Spleen (tissue), 11 donors: ENCODE data around the gene BANF2. TPM values are rescaled to one million over a fixed set of nuclear protein-coding genes. Genes with fewer than 3 reads are reported as not detected.

Experiments
- DNase-seq: peaks from one replicate; pipeline ENCODE4 v3.0.0-alpha.2; 2020
- H3K27ac ChIP-seq, 8 donors: fragments of 200-600 bp; sonication (generic) in 7 of 8; 1 replicate in 4 of 8; 2 replicates in 4 of 8; pipeline versions ENCODE4 v1.5.0 to v1.8.0; 2016 to 2021; ENCODE audit warnings: inconsistent platforms in 4 of 8, mild to moderate bottlenecking in 4 of 8, moderate library complexity in 1 of 8
- H3K27me3 ChIP-seq, 7 donors: fragments of 200-600 bp; sonication (generic) in 6 of 7; replicated peaks in 1 of 7; 1 replicate in 4 of 7; 2 replicates in 3 of 7; pipeline versions ENCODE4 v1.5.0 to v1.8.0; 2016 to 2021; ENCODE audit warnings: inconsistent platforms in 3 of 7, mild to moderate bottlenecking in 1 of 7
- H3K36me3 ChIP-seq, 6 donors: fragments of 200-600 bp; sonication (generic) in 5 of 6; 1 replicate in 4 of 6; 2 replicates in 2 of 6; pipeline versions ENCODE4 v1.5.0 to v1.8.0; 2016 to 2021; ENCODE audit warnings: inconsistent platforms in 2 of 6
- H3K4me1 ChIP-seq, 6 donors: fragments of 200-600 bp; sonication (generic) in 5 of 6; 1 replicate in 3 of 6; 2 replicates in 3 of 6; pipeline versions ENCODE4 v1.5.0 to v1.8.0; 2016 to 2021; ENCODE audit warnings: inconsistent platforms in 3 of 6
- H3K4me3 ChIP-seq, 8 donors: fragments of 200-600 bp; sonication (generic) in 7 of 8; 1 replicate in 4 of 8; 2 replicates in 4 of 8; pipeline versions ENCODE4 v1.5.0 to v1.8.0; 2016 to 2021; ENCODE audit warnings: inconsistent platforms in 4 of 8, mild to moderate bottlenecking in 4 of 8, moderate library complexity in 2 of 8
- H3K9me3 ChIP-seq, 8 donors: fragments of 200-600 bp; sonication (generic) in 7 of 8; 1 replicate in 4 of 8; 2 replicates in 4 of 8; pipeline versions ENCODE4 v1.5.0 to v1.8.0; 2016 to 2021; ENCODE audit warnings: inconsistent platforms in 4 of 8
- POLR2A ChIP-seq, 3 donors: fragments of 450-650 bp; IDR thresholded peaks; one replicate each; pipeline ENCODE4 v1.5.1; 2017; ENCODE audit warnings: antibody characterized with exemption in 3 of 3, mild to moderate bottlenecking in 1 of 3
- POLR2AphosphoS5 ChIP-seq, 3 donors: sonication (generic); formaldehyde crosslinking; IDR thresholded peaks; one replicate each; pipeline ENCODE4 v1.5.1; 2017; ENCODE audit warnings: antibody characterized with exemption in 3 of 3
- WGBS, 5 donors: extraction: QIAGEN DNeasy Blood & Tissue Kit in 3 of 5; methylation state at CpG; one replicate each; pipeline versions ENCODE4 v1.1.5 to v1.1.7; 2013 to 2018; 5-methylcytosine and 5-hydroxymethylcytosine counted together
- intact Hi-C: fragments of 100-400 bp; cut with DNase I; formaldehyde crosslinking; loops from one replicate; pipeline ENCODE4 v1.15.0; 2023; ENCODE audit warnings: low total_unique reads
- polyA plus RNA-seq, 3 donors: library from polyadenylated mRNA; stranded (reverse); fragments of 200-250 nt; gene quantifications; one replicate each; pipeline ENCODE4 v1.2.1, GENCODE V29; 2013
- total RNA-seq, 7 donors: library from RNA; depleted of rRNA in 3 of 7; stranded (reverse); fragments of >200 nt in 3 of 7; fragmentation: NEBNext Ultra II Directional in 4 of 7; extraction: Animal tissue kit (Norgen Biotek cat#: 25700) in 4 of 7; gene quantifications; one replicate each; pipeline versions ENCODE4 v1.1.0 to v1.2.1, GENCODE V29; 2016 to 2021
- TF ChIP-seq, protein P1 (sequence below), 11 experiments: fragments of 200-600 bp in 7 of 11; fragments of 450-650 bp in 4 of 11; sonication (generic) in 4 of 11; IDR thresholded peaks in 8 of 11; conservative IDR thresholded peaks in 3 of 11; 1 replicate in 7 of 11; 2 replicates in 4 of 11; pipeline versions ENCODE4 v1.4.0 to v1.8.0; 2016 to 2021; ENCODE audit warnings: antibody characterized with exemption in 11 of 11, inconsistent platforms in 4 of 11, mild to moderate bottlenecking in 1 of 11
- donor health status: healthy with polysubstance abuse.
- donor health status: DM: no; HTN: no; CAD: no; lungs with moderate emphysema.
- donor health status: DM: no; HTN: no; CAD: no.
- donor health status: Bipolar disorder and iron deficiency.
- donor health status: healthy.
- donor health status: DM: no; HTN: no; CAD: no.
- donor health status: DM: yes; HTN: yes; CAD: no.

The BANF2 gene
- total and polyA plus RNA-seq, 10 donors = not detected

- H3K36me3 ChIP-seq = no peaks in the 10 kb centered on the region
- intact Hi-C loops = no loop called here
- TF ChIP-seq, protein P1, sequence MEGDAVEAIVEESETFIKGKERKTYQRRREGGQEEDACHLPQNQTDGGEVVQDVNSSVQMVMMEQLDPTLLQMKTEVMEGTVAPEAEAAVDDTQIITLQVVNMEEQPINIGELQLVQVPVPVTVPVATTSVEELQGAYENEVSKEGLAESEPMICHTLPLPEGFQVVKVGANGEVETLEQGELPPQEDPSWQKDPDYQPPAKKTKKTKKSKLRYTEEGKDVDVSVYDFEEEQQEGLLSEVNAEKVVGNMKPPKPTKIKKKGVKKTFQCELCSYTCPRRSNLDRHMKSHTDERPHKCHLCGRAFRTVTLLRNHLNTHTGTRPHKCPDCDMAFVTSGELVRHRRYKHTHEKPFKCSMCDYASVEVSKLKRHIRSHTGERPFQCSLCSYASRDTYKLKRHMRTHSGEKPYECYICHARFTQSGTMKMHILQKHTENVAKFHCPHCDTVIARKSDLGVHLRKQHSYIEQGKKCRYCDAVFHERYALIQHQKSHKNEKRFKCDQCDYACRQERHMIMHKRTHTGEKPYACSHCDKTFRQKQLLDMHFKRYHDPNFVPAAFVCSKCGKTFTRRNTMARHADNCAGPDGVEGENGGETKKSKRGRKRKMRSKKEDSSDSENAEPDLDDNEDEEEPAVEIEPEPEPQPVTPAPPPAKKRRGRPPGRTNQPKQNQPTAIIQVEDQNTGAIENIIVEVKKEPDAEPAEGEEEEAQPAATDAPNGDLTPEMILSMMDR (IDR thresholded peaks at IDR 0.05 in 8 of 11, conservative IDR thresholded peaks at IDR 0.05 in 3 of 11) = no peak
- TF ChIP-seq POLR2A (IDR thresholded peaks at IDR 0.05) (no peak), POLR2AphosphoS5 (IDR thresholded peaks at IDR 0.05) (no peak)
Observed at GRCh38 chr20:17687800-17688199, 12.0 kb upstream of the BANF2 start.

GRCh38 chr20:17688965-17689364, 10.8 kb upstream of the BANF2 start:
- no peak for DNase-seq
- WGBS, 5 donors = 45 to 60% (median 57%) methylated on average over 2 of the region's 2 CpGs
- peaks cover 0 to 14% (median 0%) of the 10 kb centered on the region in 7 donors for H3K27me3 ChIP-seq
- no peak overlapping the region for H3K4me3 ChIP-seq
- intact Hi-C loops = no loop called here
- peaks cover 0 to 19% (median 0%) of the 10 kb centered on the region in 8 donors for H3K9me3 ChIP-seq
- no peaks in the 10 kb centered on the region for H3K4me1 ChIP-seq
- H3K27ac ChIP-seq = no peak overlapping the region
- no peaks in the 10 kb centered on the region for H3K36me3 ChIP-seq
- TF ChIP-seq POLR2A (IDR thresholded peaks at IDR 0.05) = no peak
- no peak for TF ChIP-seq POLR2AphosphoS5 (IDR thresholded peaks at IDR 0.05)
- TF ChIP-seq, protein P1 (IDR thresholded peaks at IDR 0.05 in 8 of 11, conservative IDR thresholded peaks at IDR 0.05 in 3 of 11) = no peak

More at GRCh38 chr20:17687800-17688199, 12.0 kb upstream of the BANF2 start:
- WGBS, 5 donors = 70 to 86% (median 76%) methylated on average over 3 of the region's 3 CpGs
- Histone ChIP-seq H3K9me3 (peaks cover 0 to 19% (median 0%) of the 10 kb centered on the region in 8 donors), H3K27ac (no peak overlapping the region), H3K4me3 (no peak overlapping the region), H3K27me3 (peaks cover 0 to 14% (median 0%) of the 10 kb centered on the region in 7 donors), H3K4me1 (peaks cover 2 to 6% (median 5%) of the 10 kb centered on the region in 6 donors)
- no peak for DNase-seq

DNA sequence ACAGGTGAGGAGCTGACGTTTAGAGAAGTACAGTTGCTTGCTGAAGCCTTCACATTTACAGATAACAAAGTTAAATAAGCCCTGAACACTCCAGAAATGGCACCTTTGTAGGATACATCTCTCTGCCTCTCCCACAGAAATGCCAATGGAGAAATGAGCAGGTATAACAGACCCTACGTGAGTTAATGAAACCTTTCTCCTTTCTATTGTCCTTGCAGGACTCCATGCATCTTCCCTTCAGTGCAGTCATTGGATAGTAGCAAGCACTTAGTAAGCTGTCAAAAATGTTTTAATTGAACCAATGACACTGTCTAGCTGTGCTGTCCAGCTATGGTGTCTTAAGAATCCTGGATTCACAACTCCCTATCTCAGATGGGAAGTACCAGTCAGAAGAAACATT, 9.6 kb upstream of the BANF2 start:
- intact Hi-C loops = no loop called here
- 68 to 92% (median 87%) methylated on average over 2 of the region's 2 CpGs for WGBS, 5 donors
- Histone ChIP-seq H3K36me3 (no peaks in the 10 kb centered on the region), H3K27me3 (peaks cover 0 to 14% (median 0%) of the 10 kb centered on the region in 7 donors), H3K4me1 (no peaks in the 10 kb centered on the region), H3K9me3 (peaks cover 0 to 19% (median 0%) of the 10 kb centered on the region in 8 donors), H3K4me3 (no peak overlapping the region), H3K27ac (no peak overlapping the region)
- no peak for DNase-seq
- TF ChIP-seq, protein P1 (IDR thresholded peaks at IDR 0.05 in 8 of 11, conservative IDR thresholded peaks at IDR 0.05 in 3 of 11) = no peak
- no peak for TF ChIP-seq POLR2A (IDR thresholded peaks at IDR 0.05)
- TF ChIP-seq POLR2AphosphoS5 (IDR thresholded peaks at IDR 0.05) = no peak

- Histone ChIP-seq H3K27me3 (peaks cover 0 to 4% (median 0%) of the 10 kb centered on the region in 7 donors), H3K27ac (no peak overlapping the region), H3K4me3 (no peak overlapping the region), H3K4me1 (no peaks in the 10 kb centered on the region), H3K9me3 (peaks cover 0 to 22% (median 5%) of the 10 kb centered on the region in 8 donors), H3K36me3 (no peaks in the 10 kb centered on the region)
- intact Hi-C loops = no loop called here
- WGBS, 5 donors = 40 to 55% (median 43%) methylated on average over 2 of the region's 2 CpGs
- DNase-seq = no peak
- TF ChIP-seq, protein P1 (IDR thresholded peaks at IDR 0.05 in 8 of 11, conservative IDR thresholded peaks at IDR 0.05 in 3 of 11) = no peak
- TF ChIP-seq POLR2A (IDR thresholded peaks at IDR 0.05) = no peak
- TF ChIP-seq POLR2AphosphoS5 (IDR thresholded peaks at IDR 0.05) = no peak
Observed at GRCh38 chr20:17691758-17692157, 8.0 kb upstream of the BANF2 start.
